Chondrocyte (in vitro differentiated cells): Measurements from ENCODE around the gene FAM120B. TPM values are rescaled to one million over a fixed set of nuclear protein-coding genes. Genes with fewer than 3 reads are reported as not detected.
"Not testable (repeated sequence)": the region's sequence is repeated elsewhere in the genome, so short reads cannot be mapped to it uniquely, and the experiment has no call there.

Source experiments
- DNase-seq: peaks from one replicate; pipeline ENCODE4 v3.0.0; 2021; ENCODE audit warnings: mixed read lengths, low spot score
- H3K27ac Mint-ChIP-seq: one replicate; pipeline ENCODE4 v1.8.0; 2021; ENCODE audit warnings: mild to moderate bottlenecking, moderate library complexity, mixed read lengths; ENCODE audit not compliant: unreplicated experiment
- H3K27me3 Mint-ChIP-seq: 2 replicates; pipeline ENCODE4 v1.8.0; 2021; ENCODE audit warnings: low read depth, mixed read lengths
- H3K36me3 Mint-ChIP-seq: 2 replicates; pipeline ENCODE4 v1.8.0; 2021; ENCODE audit warnings: low read depth, mixed read lengths
- H3K4me1 Mint-ChIP-seq: 2 replicates; pipeline ENCODE4 v1.8.0; 2021; ENCODE audit warnings: low read depth, mild to moderate bottlenecking, mixed read lengths
- H3K4me3 Mint-ChIP-seq: one replicate; pipeline ENCODE4 v1.8.0; 2021; ENCODE audit warnings: mild to moderate bottlenecking, moderate library complexity, mixed read lengths; ENCODE audit not compliant: unreplicated experiment
- H3K9me3 Mint-ChIP-seq: 2 replicates; pipeline ENCODE4 v1.8.0; 2021; ENCODE audit warnings: low read depth, mixed read lengths
- total RNA-seq: library from RNA; stranded (reverse); gene quantifications from 3 replicates; pipeline ENCODE4 v1.2.1, GENCODE V29; 2021
- TF ChIP-seq, protein P1 (sequence below): fragments of 200-600 bp; sonication (generic); IDR thresholded peaks from 2 replicates; pipeline ENCODE4 v1.5.0; 2021; ENCODE audit warnings: antibody characterized with exemption, mild to moderate bottlenecking, moderate library complexity

FAM120B gene
- total RNA-seq, 1 donor from 2014 or later = 26.8 TPM

DNA sequence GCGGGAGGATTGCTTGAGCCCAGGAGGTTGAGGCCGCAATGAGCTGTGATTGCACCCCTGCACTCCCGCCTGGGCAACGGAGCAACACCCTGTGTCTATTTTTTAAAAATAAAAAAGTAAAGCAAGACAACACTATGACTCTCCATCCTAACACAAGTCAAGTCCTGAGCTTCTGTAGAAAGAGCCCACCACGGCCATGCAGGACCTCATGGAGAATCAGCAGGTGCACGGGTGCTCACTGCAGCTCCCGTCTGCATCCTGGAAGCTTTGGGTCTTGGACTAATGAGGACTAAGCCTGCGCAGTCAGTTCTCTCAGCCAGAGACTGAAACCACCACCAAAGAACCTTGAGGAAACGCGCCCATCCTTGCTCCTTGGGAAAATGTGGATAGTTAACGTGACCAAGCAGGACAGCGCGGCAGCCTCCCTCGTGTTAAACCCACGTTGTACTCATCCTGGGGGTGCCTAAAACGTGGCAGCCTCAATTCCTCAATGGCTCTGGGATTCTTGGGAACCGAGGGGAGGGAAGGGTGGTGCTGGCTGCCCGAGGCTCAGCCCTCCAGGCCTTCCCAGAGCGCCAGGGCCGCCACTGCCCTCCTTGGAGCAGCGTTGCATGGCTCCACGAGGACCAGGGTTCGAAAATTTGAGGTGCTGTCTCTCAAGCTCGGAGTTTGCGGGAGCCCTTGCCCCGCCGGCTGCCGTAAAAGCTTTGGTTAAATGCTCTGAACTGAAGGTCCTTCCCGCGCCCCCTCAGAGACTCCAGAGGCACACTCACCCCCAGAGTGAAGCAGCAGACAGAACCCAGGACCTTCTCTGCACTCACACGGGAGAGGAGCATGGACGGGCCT, 44.7 kb upstream of the FAM120B start:
- TF ChIP-seq, protein P1, sequence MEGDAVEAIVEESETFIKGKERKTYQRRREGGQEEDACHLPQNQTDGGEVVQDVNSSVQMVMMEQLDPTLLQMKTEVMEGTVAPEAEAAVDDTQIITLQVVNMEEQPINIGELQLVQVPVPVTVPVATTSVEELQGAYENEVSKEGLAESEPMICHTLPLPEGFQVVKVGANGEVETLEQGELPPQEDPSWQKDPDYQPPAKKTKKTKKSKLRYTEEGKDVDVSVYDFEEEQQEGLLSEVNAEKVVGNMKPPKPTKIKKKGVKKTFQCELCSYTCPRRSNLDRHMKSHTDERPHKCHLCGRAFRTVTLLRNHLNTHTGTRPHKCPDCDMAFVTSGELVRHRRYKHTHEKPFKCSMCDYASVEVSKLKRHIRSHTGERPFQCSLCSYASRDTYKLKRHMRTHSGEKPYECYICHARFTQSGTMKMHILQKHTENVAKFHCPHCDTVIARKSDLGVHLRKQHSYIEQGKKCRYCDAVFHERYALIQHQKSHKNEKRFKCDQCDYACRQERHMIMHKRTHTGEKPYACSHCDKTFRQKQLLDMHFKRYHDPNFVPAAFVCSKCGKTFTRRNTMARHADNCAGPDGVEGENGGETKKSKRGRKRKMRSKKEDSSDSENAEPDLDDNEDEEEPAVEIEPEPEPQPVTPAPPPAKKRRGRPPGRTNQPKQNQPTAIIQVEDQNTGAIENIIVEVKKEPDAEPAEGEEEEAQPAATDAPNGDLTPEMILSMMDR = no peak
- no peaks in the 10 kb centered on the region for H3K9me3 Mint-ChIP-seq
- no peak overlapping the region for H3K27ac Mint-ChIP-seq
- H3K4me3 Mint-ChIP-seq = no peak overlapping the region
- no peaks in the 10 kb centered on the region for H3K4me1 Mint-ChIP-seq
- no peaks in the 10 kb centered on the region for H3K36me3 Mint-ChIP-seq
- H3K27me3 Mint-ChIP-seq = peaks cover 21% of the 10 kb centered on the region
- no peak for DNase-seq

DNA sequence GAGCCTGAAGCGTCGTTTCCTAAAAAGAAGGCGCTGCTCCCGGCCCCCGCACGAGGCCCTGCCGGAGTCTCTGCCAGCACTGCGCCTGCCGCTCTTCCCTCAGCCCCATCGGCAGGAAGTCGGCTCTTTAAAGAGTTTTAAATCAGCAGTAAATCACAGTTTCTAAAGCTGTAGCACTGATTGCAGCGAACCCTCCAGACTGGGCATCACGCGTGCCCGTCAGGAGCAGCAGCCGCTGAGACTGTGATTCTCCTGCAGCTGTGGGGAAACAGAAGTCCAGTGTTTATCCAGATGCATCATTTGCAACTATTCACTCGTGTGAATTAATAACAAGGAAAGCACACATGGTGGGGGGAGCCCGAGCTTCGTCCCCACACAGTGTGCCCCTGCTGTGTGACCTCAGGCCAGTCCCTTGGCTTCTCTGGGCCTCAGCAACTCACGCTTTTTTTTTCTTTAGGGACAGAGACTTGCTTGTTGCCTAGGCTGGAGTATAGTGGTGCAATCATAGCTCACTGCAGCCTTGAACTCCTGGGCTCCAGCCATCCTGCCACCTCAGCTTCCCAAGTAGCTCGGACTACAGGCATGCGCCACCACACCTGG, 44.0 kb upstream of the FAM120B start:
- Mint-ChIP-seq H3K36me3 (no peaks in the 10 kb centered on the region), H3K27me3 (peaks cover 19% of the 10 kb centered on the region), H3K4me1 (no peaks in the 10 kb centered on the region), H3K4me3 (no peak overlapping the region), H3K27ac (no peak overlapping the region), H3K9me3 (no peaks in the 10 kb centered on the region)
- DNase-seq = no peak
- TF ChIP-seq, protein P1 = no peak

- TF ChIP-seq, protein P1 = no peak
Observed at GRCh38 chr6:170263410-170263809, 43.1 kb upstream of the FAM120B start.

GRCh38 chr6:170264086-170264485, 42.5 kb upstream of the FAM120B start:
- no peak overlapping the region for H3K27ac Mint-ChIP-seq
- H3K9me3 Mint-ChIP-seq = no peaks in the 10 kb centered on the region
- TF ChIP-seq, protein P1 = no peak
- no peaks in the 10 kb centered on the region for H3K36me3 Mint-ChIP-seq
- H3K4me3 Mint-ChIP-seq = no peak overlapping the region
- H3K27me3 Mint-ChIP-seq = peaks cover 19% of the 10 kb centered on the region
- no peak for DNase-seq
- no peaks in the 10 kb centered on the region for H3K4me1 Mint-ChIP-seq

More at GRCh38 chr6:170263410-170263809, 43.1 kb upstream of the FAM120B start:
- no peak for DNase-seq
- H3K4me1 Mint-ChIP-seq = no peaks in the 10 kb centered on the region
- peaks cover 19% of the 10 kb centered on the region for H3K27me3 Mint-ChIP-seq
- H3K27ac Mint-ChIP-seq = no peak overlapping the region
- H3K9me3 Mint-ChIP-seq = no peaks in the 10 kb centered on the region
- H3K36me3 Mint-ChIP-seq = no peaks in the 10 kb centered on the region
- H3K4me3 Mint-ChIP-seq = no peak overlapping the region

GRCh38 chr6:170264644-170265043, 41.9 kb upstream of the FAM120B start:
- peaks cover 19% of the 10 kb centered on the region for H3K27me3 Mint-ChIP-seq
- H3K9me3 Mint-ChIP-seq, H3K36me3 Mint-ChIP-seq, H3K4me1 Mint-ChIP-seq, H3K27ac Mint-ChIP-seq, H3K4me3 Mint-ChIP-seq, DNase-seq: not testable (repeated sequence)
